Measurements from ENCODE around the gene SCO2.

- TF ChIP-seq CTCF (IDR thresholded peaks at IDR 0.05; ENCODE audit: borderline replicate concordance, extremely low read depth, low read length, poor library complexity, severe bottlenecking) (no peak), EZH2 (IDR thresholded peaks at IDR 0.05; ENCODE audit: borderline replicate concordance, low read depth, low read length, severe bottlenecking) (no peak)
These were observed 6.2 kb upstream of the SCO2 start for GRCh38 chr22:50531546-50531961.

All from DND-41 (cell line).